Rectal smooth muscle tissue (tissue), 1 donor: ENCODE data around the gene TIMP3.

ENCODE experiments used
- H3K27ac ChIP-seq: one replicate; pipeline ENCODE4 v1.7.0; 2013; ENCODE audit warnings: low read depth, low read length, inconsistent platforms
- H3K27me3 ChIP-seq: one replicate; pipeline ENCODE4 v1.7.0; 2013; ENCODE audit warnings: low read length; ENCODE audit not compliant: control insufficient read depth, insufficient read depth
- H3K36me3 ChIP-seq: one replicate; pipeline ENCODE4 v1.7.0; 2013; ENCODE audit warnings: low read length; ENCODE audit not compliant: control insufficient read depth, insufficient read depth
- H3K4me1 ChIP-seq: one replicate; pipeline ENCODE4 v1.7.0; 2013; ENCODE audit warnings: low read length; ENCODE audit not compliant: control insufficient read depth, insufficient read depth
- H3K4me3 ChIP-seq: one replicate; pipeline ENCODE4 v1.7.0; 2013; ENCODE audit warnings: low read length
- H3K9ac ChIP-seq: one replicate; pipeline ENCODE4 v1.7.0; 2013; ENCODE audit warnings: low read length

The TIMP3 gene

GRCh38 chr22:32791056-32791455, 10.4 kb upstream of the TIMP3 start:
- Histone ChIP-seq H3K9ac (no peak overlapping the region), H3K4me1 (peaks cover 3% of the 10 kb centered on the region), H3K27me3 (no peaks in the 10 kb centered on the region), H3K36me3 (no peaks in the 10 kb centered on the region), H3K27ac (no peak overlapping the region), H3K4me3 (no peak overlapping the region)

- no peaks in the 10 kb centered on the region for H3K36me3 ChIP-seq
- H3K4me3 ChIP-seq = no peak overlapping the region
- H3K27me3 ChIP-seq = no peaks in the 10 kb centered on the region
- no peak overlapping the region for H3K27ac ChIP-seq
- H3K4me1 ChIP-seq = peaks cover 3% of the 10 kb centered on the region
- no peak overlapping the region for H3K9ac ChIP-seq
Measured at GRCh38 chr22:32791485-32791884, 10.0 kb upstream of the TIMP3 start.

- Histone ChIP-seq H3K4me3 (no peak overlapping the region), H3K9ac (no peak overlapping the region), H3K4me1 (peaks cover 2% of the 10 kb centered on the region), H3K36me3 (no peaks in the 10 kb centered on the region), H3K27ac (no peak overlapping the region), H3K27me3 (no peaks in the 10 kb centered on the region)
Measured at GRCh38 chr22:32793589-32793988, 7.9 kb upstream of the TIMP3 start.

- Histone ChIP-seq H3K36me3 (no peaks in the 10 kb centered on the region), H3K9ac (no peak overlapping the region), H3K4me1 (no peaks in the 10 kb centered on the region), H3K27me3 (no peaks in the 10 kb centered on the region), H3K4me3 (no peak overlapping the region), H3K27ac (no peak overlapping the region)
Measured at GRCh38 chr22:32794449-32795213, 6.9 kb upstream of the TIMP3 start.

GRCh38 chr22:32795214-32795596, 6.3 kb upstream of the TIMP3 start:
- no peak overlapping the region for H3K9ac ChIP-seq
- no peaks in the 10 kb centered on the region for H3K27me3 ChIP-seq
- no peak overlapping the region for H3K27ac ChIP-seq
- H3K4me1 ChIP-seq = no peaks in the 10 kb centered on the region
- H3K4me3 ChIP-seq = no peak overlapping the region
- H3K36me3 ChIP-seq = no peaks in the 10 kb centered on the region

GRCh38 chr22:32796865-32797573, 4.5 kb upstream of the TIMP3 start:
- no peak overlapping the region for H3K9ac ChIP-seq
- H3K27ac ChIP-seq = no peak overlapping the region
- H3K4me3 ChIP-seq = no peak overlapping the region
- H3K4me1 ChIP-seq = peaks cover 7% of the 10 kb centered on the region
- H3K36me3 ChIP-seq = no peaks in the 10 kb centered on the region
- H3K27me3 ChIP-seq = no peaks in the 10 kb centered on the region

GRCh38 chr22:32799496-32799895, 2.0 kb upstream of the TIMP3 start:
- no peak overlapping the region for H3K27ac ChIP-seq
- no peak overlapping the region for H3K4me3 ChIP-seq
- H3K36me3 ChIP-seq = no peaks in the 10 kb centered on the region
- peaks cover 17% of the 10 kb centered on the region for H3K4me1 ChIP-seq
- H3K27me3 ChIP-seq = no peaks in the 10 kb centered on the region
- H3K9ac ChIP-seq = no peak overlapping the region

GRCh38 chr22:32800158-32800882, 1.2 kb upstream of the TIMP3 start:
- H3K9ac ChIP-seq = no peak overlapping the region
- no peaks in the 10 kb centered on the region for H3K36me3 ChIP-seq
- peaks cover 24% of the 10 kb centered on the region for H3K4me1 ChIP-seq
- H3K4me3 ChIP-seq = no peak overlapping the region
- no peaks in the 10 kb centered on the region for H3K27me3 ChIP-seq
- H3K27ac ChIP-seq = peak overlapping the region; percentile 98

- Histone ChIP-seq H3K36me3 (no peaks in the 10 kb centered on the region), H3K9ac (no peak overlapping the region), H3K4me3 (peak overlapping the region; percentile 69), H3K27me3 (no peaks in the 10 kb centered on the region), H3K27ac (peak overlapping the region; percentile 98), H3K4me1 (peaks cover 25% of the 10 kb centered on the region)
Measured at GRCh38 chr22:32800994-32801536, 440 bp upstream of the TIMP3 start.

GRCh38 chr22:32802237-32802765, 796 bp downstream of the TIMP3 start:
- Histone ChIP-seq H3K27me3 (no peaks in the 10 kb centered on the region), H3K4me1 (peaks cover 25% of the 10 kb centered on the region), H3K27ac (peak overlapping the region; percentile 98)

GRCh38 chr22:32803020-32803737, 1.7 kb downstream of the TIMP3 start:
- Histone ChIP-seq H3K27ac (peak overlapping the region; percentile 76), H3K27me3 (no peaks in the 10 kb centered on the region), H3K9ac (no peak overlapping the region), H3K4me3 (peak overlapping the region; percentile 87), H3K4me1 (peaks cover 28% of the 10 kb centered on the region), H3K36me3 (no peaks in the 10 kb centered on the region)

More at GRCh38 chr22:32802237-32802765, 796 bp downstream of the TIMP3 start:
- Histone ChIP-seq H3K4me3 (peak overlapping the region; percentile 87), H3K36me3 (no peaks in the 10 kb centered on the region), H3K9ac (peak overlapping the region; percentile 3)
